Cardiac muscle cell (in vitro differentiated cells and primary cell): Measurements from ENCODE around the gene NCBP1. TPM values are rescaled to one million over a fixed set of nuclear protein-coding genes. Genes with fewer than 3 reads are reported as not detected.

Source experiments
- DNase-seq, 2 donors: peaks; one replicate each; pipeline versions ENCODE4 v3.0.0 to v3.0.0-alpha.2; 2010 to 2017; ENCODE audit warnings: low read depth in 1 of 2, low spot score in 1 of 2
- H3K27ac ChIP-seq: fragments of 200-600 bp; sonication (generic); 2 replicates; pipeline ENCODE4 v1.5.1; 2016
- H3K27me3 ChIP-seq: fragments of 200-600 bp; sonication (generic); 2 replicates; pipeline ENCODE4 v1.6.0; 2016; ENCODE audit warnings: control low read depth
- H3K36me3 ChIP-seq: fragments of 200-600 bp; sonication (generic); 2 replicates; pipeline ENCODE4 v1.5.1; 2016; ENCODE audit warnings: control low read depth
- H3K4me1 ChIP-seq: fragments of 200-600 bp; sonication (generic); 2 replicates; pipeline ENCODE4 v1.8.1; 2017; ENCODE audit warnings: low read depth, mild to moderate bottlenecking, mixed run types
- H3K4me3 ChIP-seq: fragments of 200-600 bp; sonication (generic); 2 replicates; pipeline ENCODE4 v1.5.1; 2016; ENCODE audit warnings: mild to moderate bottlenecking
- H3K9me3 ChIP-seq: fragments of 200-600 bp; sonication (generic); 2 replicates; pipeline ENCODE4 v1.5.1; 2017; ENCODE audit warnings: low read depth, mild to moderate bottlenecking, control low read depth
- polyA plus RNA-seq: library from polyadenylated mRNA; unstranded; fragments of >200 nt; fragmentation: Nextera tagmentation; extraction: Ambion mirVana; gene quantifications from 2 replicates; pipeline ENCODE4 v1.2.1, GENCODE V29; 2016
- total RNA-seq: library from RNA; depleted of rRNA; stranded (reverse); fragments of >200 nt; gene quantifications from 2 replicates; pipeline ENCODE4 v1.2.3, GENCODE V29; 2016
- TF ChIP-seq, protein P1 (sequence below): IDR thresholded peaks from 2 replicates; pipeline ENCODE4 v1.5.1; 2012; ENCODE audit warnings: low read depth, mild to moderate bottlenecking, low read length

The NCBP1 gene
- total and polyA plus RNA-seq, 2 experiments from 2014 or later: 22.1 to 39.2 TPM

DNA sequence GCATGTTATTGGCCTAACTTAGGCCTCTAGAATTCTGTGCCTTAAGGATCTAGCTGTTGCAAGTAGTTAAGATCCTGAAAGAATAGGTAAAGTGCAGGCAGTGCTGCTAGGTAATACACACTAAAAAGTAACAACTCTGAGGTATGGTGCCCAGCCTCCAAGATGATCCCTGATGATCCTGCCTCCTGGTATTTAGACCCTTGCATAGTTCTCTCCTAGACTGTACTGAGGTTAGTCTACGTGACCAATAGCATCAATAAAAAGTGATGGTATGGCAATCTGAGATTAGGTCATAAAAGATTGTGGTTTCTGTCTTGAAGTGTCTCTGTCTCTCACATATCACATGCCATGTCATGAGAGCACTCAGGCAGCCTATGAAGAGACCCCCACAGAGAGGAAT, 9.7 kb upstream of the NCBP1 start:
- H3K4me3 ChIP-seq: no peak overlapping the region
- DNase-seq: no peak
- peaks cover 42% of the 10 kb centered on the region for H3K4me1 ChIP-seq
- H3K36me3 ChIP-seq: no peaks in the 10 kb centered on the region
- H3K27me3 ChIP-seq: no peaks in the 10 kb centered on the region
- H3K27ac ChIP-seq: peak overlapping the region; percentile 48
- TF ChIP-seq, protein P1, sequence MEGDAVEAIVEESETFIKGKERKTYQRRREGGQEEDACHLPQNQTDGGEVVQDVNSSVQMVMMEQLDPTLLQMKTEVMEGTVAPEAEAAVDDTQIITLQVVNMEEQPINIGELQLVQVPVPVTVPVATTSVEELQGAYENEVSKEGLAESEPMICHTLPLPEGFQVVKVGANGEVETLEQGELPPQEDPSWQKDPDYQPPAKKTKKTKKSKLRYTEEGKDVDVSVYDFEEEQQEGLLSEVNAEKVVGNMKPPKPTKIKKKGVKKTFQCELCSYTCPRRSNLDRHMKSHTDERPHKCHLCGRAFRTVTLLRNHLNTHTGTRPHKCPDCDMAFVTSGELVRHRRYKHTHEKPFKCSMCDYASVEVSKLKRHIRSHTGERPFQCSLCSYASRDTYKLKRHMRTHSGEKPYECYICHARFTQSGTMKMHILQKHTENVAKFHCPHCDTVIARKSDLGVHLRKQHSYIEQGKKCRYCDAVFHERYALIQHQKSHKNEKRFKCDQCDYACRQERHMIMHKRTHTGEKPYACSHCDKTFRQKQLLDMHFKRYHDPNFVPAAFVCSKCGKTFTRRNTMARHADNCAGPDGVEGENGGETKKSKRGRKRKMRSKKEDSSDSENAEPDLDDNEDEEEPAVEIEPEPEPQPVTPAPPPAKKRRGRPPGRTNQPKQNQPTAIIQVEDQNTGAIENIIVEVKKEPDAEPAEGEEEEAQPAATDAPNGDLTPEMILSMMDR: no peak
- no peaks in the 10 kb centered on the region for H3K9me3 ChIP-seq

DNA sequence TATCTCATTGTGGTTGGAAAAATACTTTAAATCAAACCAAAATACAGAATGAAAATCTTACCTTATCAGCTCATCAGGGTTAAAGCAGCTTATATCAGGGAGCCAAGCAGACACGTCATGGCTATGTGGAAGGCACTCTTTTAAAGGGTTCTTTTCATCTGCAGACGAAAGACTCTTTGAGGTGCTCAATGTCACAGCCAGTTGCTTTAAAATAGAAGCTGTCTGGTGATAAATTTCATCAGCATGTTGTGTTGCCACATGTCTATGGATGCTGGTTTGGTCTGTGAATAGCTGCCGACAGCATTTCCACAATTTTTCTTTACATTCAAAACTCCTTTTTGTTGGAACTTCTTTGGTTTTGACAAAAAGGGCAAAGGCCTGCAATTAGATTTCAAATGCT, 8.0 kb upstream of the NCBP1 start:
- peaks cover 48% of the 10 kb centered on the region for H3K4me1 ChIP-seq
- DNase-seq: peak in 1 of 2 donors; percentile 37
- H3K9me3 ChIP-seq: no peaks in the 10 kb centered on the region
- TF ChIP-seq, protein P1: no peak
- H3K27me3 ChIP-seq: no peaks in the 10 kb centered on the region
- peak overlapping the region; percentile 75 for H3K27ac ChIP-seq
- H3K4me3 ChIP-seq: no peak overlapping the region
- H3K36me3 ChIP-seq: no peaks in the 10 kb centered on the region

DNA sequence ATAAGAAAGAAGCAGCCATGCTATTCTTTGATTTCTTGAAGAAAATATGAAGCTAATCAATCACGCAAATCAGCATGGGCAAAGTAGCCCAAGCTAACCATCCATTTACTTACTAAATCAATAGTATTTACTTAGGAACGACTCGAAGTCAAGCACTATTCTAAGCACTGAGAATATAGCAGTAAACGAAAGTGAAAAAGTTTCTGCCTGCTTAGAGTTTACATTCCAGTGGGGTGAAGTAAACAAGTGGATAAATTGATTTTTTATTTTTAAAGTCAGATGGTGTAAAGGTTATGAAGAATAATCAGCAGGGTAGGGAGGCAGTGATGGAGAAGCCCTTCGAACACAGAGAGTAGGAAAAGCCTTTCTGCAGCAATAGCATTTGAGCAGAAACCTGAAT, 6.0 kb upstream of the NCBP1 start:
- Histone ChIP-seq H3K36me3 (no peaks in the 10 kb centered on the region), H3K4me1 (peaks cover 56% of the 10 kb centered on the region), H3K4me3 (no peak overlapping the region), H3K9me3 (no peaks in the 10 kb centered on the region), H3K27ac (peak overlapping the region; percentile 85), H3K27me3 (no peaks in the 10 kb centered on the region)
- TF ChIP-seq, protein P1: no peak
- DNase-seq: no peak

DNA sequence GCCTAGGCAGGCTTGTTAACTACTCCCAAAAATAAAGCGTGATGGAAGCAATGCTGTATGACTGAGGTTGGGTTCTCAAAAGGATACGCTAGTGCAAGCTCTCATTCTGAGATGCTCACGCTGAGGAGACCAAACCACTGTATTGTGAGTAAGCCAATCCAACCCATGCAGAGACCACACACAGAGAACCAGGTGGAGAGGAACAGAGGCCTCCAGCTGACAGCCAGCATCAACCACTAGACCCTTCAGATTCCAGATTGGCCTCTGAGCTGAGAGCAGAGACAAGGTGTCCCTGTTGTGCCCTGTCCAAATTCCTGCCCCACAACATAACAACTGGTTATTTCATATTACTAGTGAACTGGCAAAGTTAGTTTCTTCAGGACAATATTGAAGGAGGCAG, 5.0 kb upstream of the NCBP1 start:
- TF ChIP-seq, protein P1: no peak
- Histone ChIP-seq H3K4me3 (no peak overlapping the region), H3K27ac (peak overlapping the region; percentile 85), H3K4me1 (peaks cover 56% of the 10 kb centered on the region), H3K36me3 (no peaks in the 10 kb centered on the region), H3K9me3 (no peaks in the 10 kb centered on the region), H3K27me3 (no peaks in the 10 kb centered on the region)
- DNase-seq: peak in 1 of 2 donors; percentile 47

DNA sequence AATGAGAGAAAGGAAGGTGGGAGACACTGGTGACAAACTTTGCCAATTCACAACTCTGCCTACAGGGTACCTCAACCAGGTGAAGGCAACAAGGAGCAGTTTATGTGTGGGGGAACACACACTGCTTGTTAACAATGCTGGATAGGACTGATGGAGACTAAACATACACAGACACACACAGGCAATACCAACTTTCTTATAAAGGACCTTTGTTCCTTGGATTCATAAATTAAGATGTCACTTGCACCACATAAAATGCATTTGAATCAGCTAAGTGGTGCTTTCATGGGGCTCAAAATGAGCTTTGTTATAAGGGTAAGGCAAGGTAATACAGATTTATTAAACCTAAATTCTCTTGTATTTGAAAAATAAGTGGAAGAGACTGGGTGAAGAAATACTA, 4.5 kb upstream of the NCBP1 start:
- peak overlapping the region; percentile 85 for H3K27ac ChIP-seq
- no peak overlapping the region for H3K4me3 ChIP-seq
- TF ChIP-seq, protein P1: no peak
- no peaks in the 10 kb centered on the region for H3K36me3 ChIP-seq
- H3K4me1 ChIP-seq: peaks cover 56% of the 10 kb centered on the region
- DNase-seq: no peak
- no peaks in the 10 kb centered on the region for H3K27me3 ChIP-seq
- H3K9me3 ChIP-seq: no peaks in the 10 kb centered on the region

DNA sequence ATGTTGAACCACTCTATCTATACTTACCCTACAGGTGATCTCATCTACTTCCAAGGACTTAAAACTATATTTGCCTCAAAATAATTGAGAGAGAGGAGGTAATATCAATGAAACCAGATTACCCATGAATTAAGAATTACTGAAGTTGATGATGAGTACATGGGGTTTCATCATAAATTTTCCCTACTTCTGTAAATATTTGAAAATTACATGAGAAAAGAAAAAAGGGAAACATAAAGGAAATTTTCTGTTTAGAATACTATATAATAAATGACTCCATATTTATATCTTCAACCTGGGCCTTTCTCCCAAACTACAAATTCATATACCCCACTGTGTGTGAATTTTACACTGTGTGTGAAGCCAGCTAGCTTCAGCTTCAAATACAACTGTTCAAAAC, 3.0 kb upstream of the NCBP1 start:
- Histone ChIP-seq H3K36me3 (no peaks in the 10 kb centered on the region), H3K27ac (no peak overlapping the region), H3K27me3 (no peaks in the 10 kb centered on the region), H3K9me3 (no peaks in the 10 kb centered on the region), H3K4me3 (no peak overlapping the region), H3K4me1 (peaks cover 49% of the 10 kb centered on the region)
- no peak for DNase-seq
- TF ChIP-seq, protein P1: no peak
